ENCODE measurements around the gene NTN1. TPM values are rescaled to one million over a fixed set of nuclear protein-coding genes. Genes with fewer than 3 reads are reported as not detected.

Gene NTN1
- total and polyA plus RNA-seq, 3 donors from 2014 or later: 4.8 to 8.8 (median 7.6) TPM

- Histone ChIP-seq H3K4me1 (no peaks in the 10 kb centered on the region), H3K36me3 (ENCODE audit: low read depth, missing control alignments) (no peaks in the 10 kb centered on the region), H3K27me3 (no peaks in the 10 kb centered on the region), H3K27ac (no peak overlapping the region), H3K9me3 (no peaks in the 10 kb centered on the region), H3K4me3 (no peak overlapping the region)
- DNase-seq: no peak
- 48 to 64% methylated on average over 6 of the region's 6 CpGs for WGBS, 2 donors
- TF ChIP-seq CTCF (IDR thresholded peaks at IDR 0.05) (no peak), POLR2A (IDR thresholded peaks at IDR 0.05) (no peak)
- intact Hi-C loops (cut with DNase I; ENCODE audit: low total_unique reads): no loop called here
Measured at GRCh38 chr17:9170853-9171252, 149.5 kb downstream of the NTN1 start.

GRCh38 chr17:9173386-9173983, 152.2 kb downstream of the NTN1 start:
- Histone ChIP-seq H3K4me3 (no peak overlapping the region), H3K27me3 (no peaks in the 10 kb centered on the region), H3K27ac (no peak overlapping the region), H3K4me1 (no peaks in the 10 kb centered on the region), H3K9me3 (no peaks in the 10 kb centered on the region), H3K36me3 (ENCODE audit: low read depth, missing control alignments) (no peaks in the 10 kb centered on the region)
- no peak for TF ChIP-seq POLR2A (IDR thresholded peaks at IDR 0.05)
- TF ChIP-seq CTCF (IDR thresholded peaks at IDR 0.05): no peak
- DNase-seq: no peak
- intact Hi-C loops (cut with DNase I; ENCODE audit: low total_unique reads): no loop called here
- WGBS, 2 donors: 50 to 73% methylated on average over 2 to 7 of the region's 7 CpGs

GRCh38 chr17:9174312-9174711, 153.0 kb downstream of the NTN1 start:
- Histone ChIP-seq H3K27ac (no peak overlapping the region), H3K9me3 (no peaks in the 10 kb centered on the region), H3K27me3 (no peaks in the 10 kb centered on the region), H3K4me3 (no peak overlapping the region), H3K36me3 (ENCODE audit: low read depth, missing control alignments) (no peaks in the 10 kb centered on the region), H3K4me1 (no peaks in the 10 kb centered on the region)
- intact Hi-C loops (cut with DNase I; ENCODE audit: low total_unique reads): no loop called here
- WGBS, 2 donors: 89 to 93% methylated on average over 3 of the region's 3 CpGs
- TF ChIP-seq POLR2A (IDR thresholded peaks at IDR 0.05) (no peak), CTCF (IDR thresholded peaks at IDR 0.05) (no peak)
- DNase-seq: no peak

GRCh38 chr17:9174779-9175574, 153.7 kb downstream of the NTN1 start:
- Histone ChIP-seq H3K9me3 (no peaks in the 10 kb centered on the region), H3K27me3 (no peaks in the 10 kb centered on the region), H3K4me3 (no peak overlapping the region), H3K27ac (no peak overlapping the region), H3K4me1 (no peaks in the 10 kb centered on the region), H3K36me3 (ENCODE audit: low read depth, missing control alignments) (no peaks in the 10 kb centered on the region)
- no peak for DNase-seq
- TF ChIP-seq POLR2A (IDR thresholded peaks at IDR 0.05) (no peak), CTCF (IDR thresholded peaks at IDR 0.05) (no peak)
- intact Hi-C loops (cut with DNase I; ENCODE audit: low total_unique reads): no loop called here
- 88 to 95% methylated on average over 6 to 9 of the region's 9 CpGs for WGBS, 2 donors

Measured in testis (tissue), 3 donors.